Stimulated activated CD4-positive, alpha-beta T cell treated with anti-CD3 and anti-CD28 coated beads, Interleukin-4, amount 100 ng/mL, for 24 hours (primary cell): Measurements from ENCODE around the gene NUCKS1.
A peak's percentile ranks its signal among the peaks of the same experiment; 100 is the strongest.

Experiments used
- DNase-seq: peaks from one replicate; pipeline ENCODE4 v3.0.0-alpha.2; 2020

The NUCKS1 gene, protein sequence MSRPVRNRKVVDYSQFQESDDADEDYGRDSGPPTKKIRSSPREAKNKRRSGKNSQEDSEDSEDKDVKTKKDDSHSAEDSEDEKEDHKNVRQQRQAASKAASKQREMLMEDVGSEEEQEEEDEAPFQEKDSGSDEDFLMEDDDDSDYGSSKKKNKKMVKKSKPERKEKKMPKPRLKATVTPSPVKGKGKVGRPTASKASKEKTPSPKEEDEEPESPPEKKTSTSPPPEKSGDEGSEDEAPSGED

DNA sequence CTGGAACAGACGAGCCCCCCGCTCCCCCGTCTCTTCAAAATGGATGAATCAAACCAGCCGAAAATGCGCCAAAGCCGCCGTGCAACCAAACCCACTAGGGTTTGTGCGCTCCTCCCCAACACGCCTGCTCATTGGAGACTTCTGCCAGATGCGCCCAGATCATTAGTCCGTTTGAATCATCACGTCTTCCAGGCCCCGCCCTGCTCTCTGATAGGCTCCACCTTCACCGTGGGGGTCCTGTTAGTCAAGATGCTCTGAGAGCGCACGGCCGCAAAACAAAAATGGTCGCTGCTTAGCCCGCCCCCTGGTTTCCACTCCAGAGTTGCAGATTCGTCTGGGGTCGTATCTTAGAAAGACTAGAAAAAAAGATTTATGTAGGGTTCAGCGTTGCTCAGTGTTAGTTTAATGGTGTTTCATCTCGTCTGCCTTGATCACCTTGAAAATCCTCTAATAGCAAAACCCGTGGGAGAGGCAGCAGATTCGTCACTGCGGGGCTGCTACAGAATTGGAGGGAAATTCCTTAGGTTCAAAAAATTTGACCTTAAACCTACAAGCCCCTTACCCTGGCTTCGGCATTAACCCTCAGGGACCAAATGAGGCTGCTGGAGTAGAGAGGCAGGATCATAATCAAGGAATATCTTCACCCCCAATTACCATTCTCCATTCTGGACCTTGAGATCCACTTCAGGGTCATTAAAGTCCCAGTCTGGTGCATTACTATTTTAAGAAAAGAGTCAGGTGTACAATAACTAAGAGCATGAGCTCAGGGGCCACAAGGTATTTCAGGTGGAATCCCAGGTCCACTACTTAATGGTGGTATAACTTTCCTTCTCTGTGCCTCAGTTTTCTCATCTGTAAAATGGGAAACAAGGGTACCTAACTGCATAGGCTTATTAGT lies at the start of gene NUCKS1:
Gene NUCKS1 (minus strand): TSS at position 45 of the 898 bp plus-strand sequence. CDS start 209 bp downstream, outside the sequence.
- DNase-seq = peak; percentile 98

DNA sequence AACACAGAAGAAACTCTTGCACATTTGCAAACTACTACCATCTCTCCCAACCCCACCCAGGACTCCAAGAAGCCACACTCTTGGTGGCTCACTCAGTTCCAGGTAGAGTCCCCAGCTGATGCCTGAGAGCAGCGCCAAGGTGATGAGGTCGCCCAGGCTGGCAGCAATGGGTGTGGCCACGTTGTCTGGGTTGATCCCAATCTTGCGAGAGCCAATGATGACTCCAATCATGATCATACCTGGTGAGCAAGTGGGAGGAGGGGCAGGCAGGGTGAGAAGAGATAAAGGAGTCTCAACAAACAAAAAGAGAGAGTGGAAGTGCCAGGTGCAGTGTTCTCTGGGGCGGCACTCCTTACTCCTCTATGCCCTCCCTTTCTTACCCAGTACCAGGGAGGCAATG lies 48.6 kb upstream of the NUCKS1 start:
- no peak for DNase-seq

DNA sequence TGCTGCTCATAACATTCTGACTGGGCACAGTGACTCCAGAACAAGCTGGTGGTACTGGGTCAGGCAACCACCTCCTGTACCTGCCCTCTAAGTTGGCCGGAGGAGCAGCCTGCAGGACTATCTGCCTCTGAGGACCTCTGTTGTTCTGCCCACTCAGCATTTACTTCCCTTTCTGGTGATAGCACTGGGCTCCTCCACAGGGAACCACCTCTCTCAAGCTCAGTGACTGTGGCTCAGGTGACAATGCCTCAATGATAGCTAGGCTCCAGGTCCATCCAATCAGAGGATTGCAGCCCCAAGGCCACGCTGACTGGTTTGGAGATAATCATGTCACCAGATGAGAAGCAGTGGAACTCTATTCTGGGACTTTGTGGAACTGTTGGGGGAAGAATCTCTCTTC lies 47.2 kb upstream of the NUCKS1 start:
- no peak for DNase-seq

DNA sequence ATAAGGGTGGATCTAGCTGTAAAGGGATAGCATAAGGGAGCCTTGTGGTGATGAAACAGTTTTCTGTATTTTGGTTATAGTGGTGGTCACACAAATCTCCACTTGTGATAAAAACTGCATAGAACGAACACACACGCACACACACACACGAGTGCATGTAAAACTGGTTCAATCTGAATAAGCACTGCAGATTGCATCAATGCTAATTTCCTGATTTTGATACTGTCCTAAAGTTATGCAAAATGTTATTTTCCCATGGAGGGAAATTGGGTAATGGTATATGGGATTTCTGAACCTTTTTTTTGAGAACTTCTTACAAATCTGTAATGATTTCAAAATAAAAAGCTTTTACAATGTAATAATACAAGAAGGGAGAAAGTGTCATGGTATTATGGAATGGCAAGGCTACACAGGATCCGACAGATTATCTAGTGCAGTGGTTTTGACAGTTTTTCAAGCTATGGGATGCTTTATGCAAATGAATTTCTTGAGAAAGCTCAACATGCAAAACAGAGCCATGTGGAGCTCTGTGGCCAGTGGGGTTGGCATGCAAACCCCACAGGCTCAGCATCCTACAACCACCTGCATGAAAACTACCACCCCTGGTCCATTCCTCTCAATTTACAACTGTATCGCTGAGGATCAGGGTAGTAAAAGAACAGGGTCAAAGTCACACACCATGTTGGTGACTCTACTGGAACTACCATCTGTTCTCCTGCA lies 44.2 kb upstream of the NUCKS1 start:
- no peak for DNase-seq

DNA sequence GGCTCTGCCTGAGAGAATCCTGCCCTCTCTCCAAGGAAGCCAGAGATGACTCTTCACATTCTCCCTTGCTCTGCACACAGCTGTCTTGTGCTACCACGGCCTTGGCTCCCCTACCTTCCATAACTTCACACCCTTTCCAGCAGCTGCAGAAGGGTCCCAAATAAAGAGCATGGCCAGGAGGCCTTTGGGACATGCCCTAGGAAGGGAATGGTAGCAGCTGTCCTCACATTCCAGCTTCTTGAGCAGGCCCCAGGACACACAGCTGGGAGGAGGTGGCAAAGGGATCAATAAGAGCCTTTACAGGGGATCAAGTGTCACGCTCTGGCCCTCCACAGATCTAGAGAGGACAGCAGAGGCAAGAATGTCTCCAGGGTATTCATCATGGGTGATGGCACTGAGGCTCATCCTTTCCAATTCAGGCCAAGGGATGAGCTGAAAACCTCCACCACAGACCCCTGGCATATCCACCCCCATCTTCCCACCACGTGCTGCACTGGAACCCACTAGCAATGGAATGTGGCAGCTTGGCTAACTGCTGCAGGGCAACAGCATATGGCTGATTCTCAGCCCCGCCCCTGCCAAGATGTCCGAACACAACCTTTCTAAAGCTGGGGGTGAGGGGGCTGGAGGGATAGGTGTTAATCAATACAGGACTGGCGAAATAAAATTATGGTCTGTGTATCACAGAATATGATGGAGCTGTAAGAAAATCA lies 43.1 kb upstream of the NUCKS1 start:
- DNase-seq = no peak

DNA sequence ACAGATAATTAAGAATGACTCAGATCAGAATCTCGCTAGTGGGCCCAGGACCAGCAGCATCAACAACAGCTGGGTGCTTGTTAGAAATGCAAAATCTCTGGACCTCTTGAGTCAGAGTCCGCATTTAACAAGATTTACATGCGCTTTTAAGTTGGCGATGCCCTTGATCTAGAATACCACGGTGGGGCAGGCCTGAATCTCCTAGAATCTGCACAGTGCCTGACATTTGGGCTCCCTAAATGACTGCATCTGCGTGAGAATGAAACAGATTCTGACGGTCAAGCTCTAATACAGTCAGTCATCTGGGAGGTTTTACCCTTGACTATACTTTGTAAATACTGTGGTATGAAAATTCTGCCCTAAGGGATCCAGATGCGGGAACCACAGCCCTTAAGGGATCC lies 42.5 kb upstream of the NUCKS1 start:
- no peak for DNase-seq

DNA sequence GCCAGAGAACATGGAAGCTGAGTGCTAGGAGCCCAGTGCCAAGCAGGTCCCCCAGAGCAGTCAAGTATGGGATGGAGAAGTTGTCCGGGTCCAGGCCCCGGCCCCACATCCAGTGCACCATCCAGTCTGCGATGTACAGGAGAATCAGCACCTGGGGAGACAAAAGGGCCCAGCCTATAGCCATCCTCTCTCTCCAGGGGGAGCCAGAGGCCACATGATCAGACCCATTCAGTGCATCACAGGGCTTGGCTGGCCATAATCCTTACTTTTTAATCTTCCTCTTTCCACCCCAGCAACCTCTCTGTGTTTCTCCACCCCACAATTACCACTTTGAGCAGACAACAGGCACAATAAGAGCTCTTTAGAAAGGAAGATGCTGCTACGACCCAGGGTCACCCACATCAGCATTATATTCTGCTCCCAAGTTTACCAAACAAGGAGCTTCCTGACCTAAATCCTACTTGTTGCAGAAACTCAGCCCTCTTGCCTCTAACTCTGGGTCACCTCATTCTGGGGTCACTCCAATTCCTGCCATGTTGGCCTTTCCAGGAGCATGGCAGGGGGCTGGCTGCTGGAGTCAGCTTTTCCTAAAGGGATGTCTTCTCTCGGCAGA lies 41.7 kb upstream of the NUCKS1 start:
- peak; percentile 63 for DNase-seq

DNA sequence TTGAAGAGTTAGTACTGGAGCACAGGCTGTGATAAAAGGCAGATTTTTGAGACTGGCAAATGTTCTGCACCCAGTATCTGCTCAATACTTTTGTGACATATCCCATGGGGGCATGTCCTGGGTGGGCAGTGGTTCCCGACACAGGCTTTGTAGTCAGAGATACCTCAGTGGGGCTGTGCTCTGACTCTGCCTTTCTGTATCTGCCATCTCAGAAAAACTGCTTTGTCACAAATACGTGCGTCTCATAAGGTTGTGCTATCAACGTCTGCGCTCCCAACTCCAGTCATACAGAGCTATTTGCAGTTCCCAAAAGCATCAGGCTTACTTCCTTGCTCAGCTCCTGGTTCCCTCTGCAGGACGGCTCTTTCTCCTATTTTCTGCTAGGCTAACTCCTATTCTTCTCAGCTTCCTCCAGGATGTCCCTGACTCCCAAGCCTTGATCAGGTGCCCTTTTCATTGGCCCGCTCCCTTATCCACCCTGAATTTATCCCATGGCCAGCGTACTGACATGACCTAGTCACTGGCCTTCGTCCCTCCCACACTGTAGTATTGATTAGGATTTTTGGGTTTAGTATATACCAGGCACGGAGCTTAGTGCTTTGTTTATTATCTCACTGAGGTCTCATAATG lies 37.4 kb upstream of the NUCKS1 start:
- no peak for DNase-seq

DNA sequence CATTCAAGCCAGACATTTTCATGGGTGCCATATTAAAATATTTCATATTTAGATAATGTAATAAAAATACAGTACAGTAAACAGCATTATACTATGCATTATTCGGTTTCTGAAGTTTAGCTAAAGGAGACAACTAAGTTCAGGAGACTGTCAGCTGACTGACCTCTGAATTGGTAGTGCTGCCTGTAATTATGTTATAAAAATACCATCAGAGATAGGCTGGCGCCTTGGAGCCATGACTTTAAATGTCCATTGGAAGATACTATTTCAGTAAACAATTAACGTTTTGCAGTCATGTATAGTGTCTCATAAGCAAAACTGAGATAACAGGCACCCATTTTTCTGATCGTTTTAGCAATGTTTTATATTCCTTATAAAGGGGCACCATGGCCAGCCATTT lies 36.6 kb upstream of the NUCKS1 start:
- no peak for DNase-seq

DNA sequence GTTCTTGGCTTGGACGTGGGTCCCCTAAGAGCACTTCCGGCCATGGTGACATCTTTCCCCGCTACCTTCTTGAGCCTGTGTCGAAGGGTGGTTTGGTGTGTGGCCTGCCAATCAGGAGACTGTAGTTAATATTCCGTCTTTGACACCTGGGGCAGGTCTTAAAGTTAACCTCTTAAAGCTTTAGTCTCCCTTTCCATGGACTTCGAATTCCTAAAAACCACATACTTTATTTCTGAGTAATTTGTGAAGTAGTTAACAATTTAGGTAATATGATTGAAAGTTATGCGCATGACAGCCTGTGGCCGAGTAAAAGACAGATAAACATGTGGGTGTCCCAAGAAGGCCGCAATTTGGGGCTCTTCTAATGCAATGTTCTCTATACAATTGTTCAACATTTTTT lies 35.5 kb upstream of the NUCKS1 start:
- no peak for DNase-seq

DNA sequence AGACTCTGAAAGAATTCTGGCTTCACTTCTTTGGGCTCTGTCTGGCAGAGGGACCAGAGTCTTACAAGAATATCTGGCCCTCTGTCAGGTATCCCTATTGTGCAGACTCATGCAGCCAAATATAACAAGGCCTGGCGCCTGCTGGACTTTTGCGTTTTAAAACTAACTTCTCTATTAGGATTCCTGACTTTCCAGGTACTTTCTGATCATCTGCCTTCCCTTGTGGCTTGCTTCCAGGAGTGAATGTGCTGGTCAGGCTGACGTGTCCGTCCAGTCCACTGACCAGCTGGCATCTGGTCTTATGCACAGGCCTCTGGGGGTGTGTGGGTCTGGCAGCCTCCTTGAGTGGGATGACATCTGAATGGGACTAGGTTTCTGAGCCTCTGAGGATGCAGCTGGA lies 33.9 kb upstream of the NUCKS1 start:
- DNase-seq = no peak

DNA sequence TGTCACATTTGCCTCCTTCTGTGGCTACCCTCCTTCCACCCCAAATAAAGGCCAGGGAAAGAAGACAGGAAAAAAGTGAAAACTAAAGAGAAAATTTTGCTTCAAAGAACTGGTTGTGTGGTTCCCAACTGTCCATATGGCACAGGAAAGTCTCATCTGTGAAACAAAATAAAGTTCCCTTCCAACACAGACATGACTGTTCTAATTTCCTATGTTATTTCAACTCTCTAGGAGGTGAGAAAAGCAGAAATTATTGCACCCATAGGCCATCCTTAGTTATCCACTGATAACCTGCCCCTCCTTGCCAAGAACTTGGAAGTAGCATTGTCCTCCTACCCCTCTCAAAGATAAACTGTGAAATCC lies 33.4 kb upstream of the NUCKS1 start:
- no peak for DNase-seq

DNA sequence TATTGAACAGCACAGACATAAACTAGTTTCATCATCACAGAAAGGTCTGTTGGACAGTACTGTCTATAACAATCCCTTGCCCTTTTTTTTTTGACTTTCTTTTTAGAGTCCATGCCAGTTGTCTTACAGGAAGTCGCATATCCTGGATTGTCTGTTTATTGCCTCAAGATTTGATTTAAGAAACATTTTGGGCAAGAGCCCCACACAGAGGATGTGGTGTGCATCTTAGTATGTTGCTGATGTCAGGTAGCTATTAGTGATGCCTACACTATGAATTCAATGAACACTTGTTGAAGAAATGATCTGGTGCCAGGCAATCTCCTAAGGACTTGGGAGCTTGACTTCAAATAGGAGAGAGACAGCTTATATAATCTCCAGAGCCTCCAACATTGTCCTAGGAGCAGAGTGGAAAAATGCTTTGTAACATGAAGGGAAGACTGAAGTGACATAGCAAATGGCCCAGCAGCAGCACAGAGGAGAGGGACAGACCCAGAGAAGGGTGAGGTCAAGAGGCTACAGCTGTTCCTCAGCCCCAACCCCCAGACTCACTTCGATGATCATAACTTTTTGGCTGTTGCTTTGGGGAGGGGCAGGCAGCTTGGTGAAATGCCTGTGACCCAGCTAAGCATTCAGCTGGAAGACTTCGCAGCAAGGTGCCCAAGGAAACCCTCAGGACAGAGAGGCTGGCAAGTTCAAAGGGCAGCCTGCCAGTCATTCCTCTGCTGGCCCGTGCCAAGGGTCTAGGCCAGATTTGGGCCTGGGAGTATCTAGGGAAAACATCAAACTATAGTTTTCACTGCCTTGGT lies 32.8 kb upstream of the NUCKS1 start:
- DNase-seq = no peak

DNA sequence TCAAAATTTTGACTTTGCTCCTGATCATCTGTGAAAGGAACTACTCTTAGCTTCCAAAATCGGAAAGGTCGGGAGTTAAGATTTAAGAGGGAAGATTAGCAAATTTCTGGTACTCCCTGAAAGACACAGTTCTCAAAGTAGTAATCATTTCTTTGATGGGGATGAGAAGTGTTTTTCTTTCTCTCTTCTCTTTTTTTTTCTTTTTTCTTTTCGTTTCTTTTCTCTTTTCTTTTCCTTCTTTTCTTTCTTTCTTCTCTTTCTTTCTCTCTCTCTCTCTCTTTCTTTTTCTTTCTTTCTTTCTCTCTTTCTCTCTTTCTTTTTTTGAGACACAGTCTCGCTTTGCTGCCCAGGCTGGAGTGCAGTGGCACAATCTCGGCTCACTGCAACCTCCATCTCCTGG lies 30.4 kb upstream of the NUCKS1 start:
- DNase-seq = no peak

DNA sequence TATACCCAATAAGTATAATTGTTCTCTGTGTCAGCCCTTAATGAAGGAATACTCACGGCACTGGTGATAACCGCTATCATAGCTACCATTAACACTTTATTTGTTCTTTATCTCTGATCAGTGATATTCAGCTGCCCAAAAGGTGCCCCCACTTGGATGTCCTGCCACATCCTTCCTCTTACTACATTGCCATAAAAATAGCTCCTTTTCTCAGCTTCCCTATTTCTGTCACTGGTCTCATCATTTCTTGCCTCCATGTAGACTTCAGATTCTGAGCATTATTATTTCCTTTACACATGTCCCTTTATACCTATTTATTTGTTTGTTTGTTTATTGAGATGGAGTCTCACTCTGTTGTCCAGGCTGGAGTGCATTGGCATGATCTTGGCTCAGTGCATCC lies 28.0 kb upstream of the NUCKS1 start:
- no peak for DNase-seq

DNA sequence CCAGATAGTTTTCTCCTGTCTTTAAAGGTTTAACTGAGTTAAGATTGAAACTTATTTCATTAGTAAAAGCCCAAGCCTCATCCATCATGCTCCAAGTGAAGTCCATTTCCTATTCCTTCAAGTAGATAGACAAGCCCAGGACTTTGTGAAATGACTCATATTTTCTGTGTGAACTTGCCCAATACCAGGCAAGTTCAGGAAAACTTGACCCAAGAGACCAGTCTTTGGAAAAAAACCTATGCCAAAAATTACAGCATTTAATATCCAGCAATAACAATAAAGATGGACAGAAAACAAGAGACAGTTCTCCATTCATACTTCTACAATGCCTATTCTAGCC lies 25.7 kb upstream of the NUCKS1 start:
- no peak for DNase-seq

DNA sequence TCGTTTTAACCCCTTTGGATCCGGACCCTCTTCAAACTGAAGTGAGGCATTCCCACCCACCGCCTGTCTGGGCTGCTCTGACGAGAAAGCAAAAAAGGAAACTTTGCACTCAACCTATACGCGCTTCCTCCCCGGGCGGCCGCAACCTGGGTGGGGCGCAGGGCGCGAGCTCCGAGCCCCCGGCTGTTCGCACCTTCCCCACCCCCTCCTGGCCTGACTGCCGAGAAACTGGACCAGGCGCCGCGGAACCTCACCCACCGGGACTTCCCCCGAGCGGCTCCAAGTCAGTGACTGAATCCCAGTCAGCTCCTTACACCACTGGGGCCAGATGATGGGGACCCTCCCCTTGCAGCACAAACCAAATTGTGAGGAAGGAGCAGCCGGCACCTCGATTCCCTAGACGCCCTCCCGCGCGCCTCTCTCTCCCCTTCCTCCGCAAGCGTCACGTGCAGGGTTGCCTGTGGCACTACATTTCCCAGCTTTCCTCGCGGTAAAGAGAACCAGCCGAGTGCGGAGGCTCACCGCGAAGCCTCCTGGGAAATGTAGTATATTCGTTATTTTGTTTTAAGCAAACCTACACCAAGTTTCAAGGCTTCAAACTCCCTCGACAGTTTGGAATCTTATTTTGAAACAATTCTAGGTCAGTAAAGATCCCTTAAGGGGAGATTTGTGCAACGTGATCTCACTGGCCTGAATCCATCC lies 25.2 kb upstream of the NUCKS1 start, which contains the start of gene RAB29:
Gene RAB29 (minus strand): TSS at position 468 of the 702 bp plus-strand sequence. CDS start 526 bp downstream, outside the sequence.
- DNase-seq = peak; percentile 84

DNA sequence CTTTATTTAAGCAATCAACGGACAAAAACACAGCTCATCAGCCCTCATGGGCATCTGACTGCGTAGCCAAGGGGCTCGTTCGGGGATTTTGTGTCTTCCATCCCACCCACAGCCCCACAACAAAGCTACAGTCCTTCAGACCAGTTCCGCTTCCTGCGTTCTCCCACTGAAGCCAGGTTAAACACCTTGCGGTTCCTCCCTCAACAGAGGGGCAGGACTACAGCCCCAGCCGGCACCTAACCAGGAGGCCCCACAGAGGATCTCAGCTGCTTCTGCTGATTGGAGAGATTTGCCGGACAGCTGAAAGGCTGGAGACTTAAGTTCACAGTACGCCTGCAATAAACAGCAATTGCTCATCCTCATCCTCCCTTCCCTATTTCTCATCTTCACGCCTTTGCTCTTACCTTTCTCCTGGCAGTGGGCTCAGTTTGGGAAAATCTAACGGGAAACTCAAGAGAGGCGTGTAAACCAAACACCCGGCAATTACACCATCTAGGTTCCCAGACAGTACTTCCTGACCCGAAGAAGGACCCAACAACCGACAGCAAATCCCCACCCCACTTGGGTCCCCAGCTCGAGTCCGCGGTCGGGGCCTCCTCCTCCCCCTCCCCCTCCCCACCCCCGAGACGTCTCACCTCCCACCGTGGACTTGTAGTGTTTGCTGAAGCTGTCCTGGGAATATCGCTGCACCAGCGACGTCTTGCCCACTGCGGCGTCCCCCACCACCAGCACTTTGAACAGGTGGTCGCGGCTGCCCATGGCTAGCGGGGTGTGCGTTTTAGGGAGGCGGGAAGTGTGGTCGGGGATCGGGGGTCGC lies 24.4 kb upstream of the NUCKS1 start:
- DNase-seq = peak; percentile 34

DNA sequence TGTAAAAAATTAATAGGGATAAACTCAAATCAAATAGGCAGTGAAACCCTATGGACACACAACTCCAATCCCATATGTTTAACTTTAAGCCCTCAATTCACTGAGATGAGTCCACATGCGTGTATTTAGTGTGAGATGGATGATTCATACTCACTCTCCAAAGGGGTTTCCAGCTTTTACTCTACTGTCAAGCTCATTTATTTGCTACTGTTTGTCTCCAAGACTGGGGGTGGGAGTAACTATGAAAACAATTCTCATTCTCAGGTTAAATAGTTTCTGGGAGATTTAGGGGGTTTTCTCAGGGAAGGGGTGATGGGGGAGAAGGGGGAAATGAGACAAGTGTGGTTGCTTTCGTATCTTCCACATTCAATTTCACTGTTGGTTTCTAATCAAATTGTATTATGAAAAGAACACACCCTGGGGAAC lies 22.6 kb upstream of the NUCKS1 start:
- peak; percentile 40 for DNase-seq

DNA sequence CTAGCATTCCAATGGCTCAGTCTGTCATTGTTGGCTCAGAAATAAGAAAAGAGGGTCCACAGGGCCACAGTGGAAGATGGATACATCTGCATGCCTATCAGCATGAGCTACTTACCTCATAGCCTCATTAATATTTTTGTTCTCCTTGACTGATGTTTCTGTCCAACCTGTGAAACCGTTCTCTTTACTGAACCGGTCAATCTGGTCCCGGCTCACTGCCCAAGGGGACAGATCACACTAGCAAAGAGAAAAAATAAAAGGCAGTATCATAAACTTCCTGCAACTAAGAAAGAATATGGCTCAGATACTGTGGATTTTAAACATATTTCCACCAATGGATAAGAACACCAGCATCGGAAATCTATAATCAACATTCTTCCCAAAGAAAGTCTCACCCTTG lies 20.6 kb upstream of the NUCKS1 start:
- no peak for DNase-seq
